ENCODE data around the gene COL9A3. TPM values are rescaled to one million over a fixed set of nuclear protein-coding genes. Genes with fewer than 3 reads are reported as not detected.
"Not testable (repeated sequence)": the region's sequence is repeated elsewhere in the genome, so short reads cannot be mapped to it uniquely, and the experiment has no call there.

The COL9A3 gene
- total RNA-seq, 1 donor: 0.43 TPM

DNA sequence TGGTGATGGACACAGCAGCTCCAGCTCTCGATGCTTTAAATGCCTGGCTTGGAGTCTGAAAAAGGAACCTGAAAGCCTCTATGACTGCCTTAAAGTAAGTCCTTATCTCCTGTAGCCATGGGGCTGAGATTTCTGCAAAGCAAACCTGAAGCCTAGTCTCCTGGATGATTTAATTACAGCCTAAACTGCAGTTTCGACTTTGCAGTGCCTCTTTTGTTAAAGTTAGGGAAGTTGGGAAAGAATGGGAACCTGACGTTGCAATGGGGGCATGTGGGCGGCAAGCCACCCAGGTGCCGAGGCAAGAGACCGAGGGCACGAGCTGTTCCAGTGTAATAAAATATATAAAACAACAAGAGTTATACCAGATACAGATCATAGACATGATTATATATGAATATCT lies 56.4 kb downstream of the COL9A3 start:
- TF ChIP-seq, protein P1, sequence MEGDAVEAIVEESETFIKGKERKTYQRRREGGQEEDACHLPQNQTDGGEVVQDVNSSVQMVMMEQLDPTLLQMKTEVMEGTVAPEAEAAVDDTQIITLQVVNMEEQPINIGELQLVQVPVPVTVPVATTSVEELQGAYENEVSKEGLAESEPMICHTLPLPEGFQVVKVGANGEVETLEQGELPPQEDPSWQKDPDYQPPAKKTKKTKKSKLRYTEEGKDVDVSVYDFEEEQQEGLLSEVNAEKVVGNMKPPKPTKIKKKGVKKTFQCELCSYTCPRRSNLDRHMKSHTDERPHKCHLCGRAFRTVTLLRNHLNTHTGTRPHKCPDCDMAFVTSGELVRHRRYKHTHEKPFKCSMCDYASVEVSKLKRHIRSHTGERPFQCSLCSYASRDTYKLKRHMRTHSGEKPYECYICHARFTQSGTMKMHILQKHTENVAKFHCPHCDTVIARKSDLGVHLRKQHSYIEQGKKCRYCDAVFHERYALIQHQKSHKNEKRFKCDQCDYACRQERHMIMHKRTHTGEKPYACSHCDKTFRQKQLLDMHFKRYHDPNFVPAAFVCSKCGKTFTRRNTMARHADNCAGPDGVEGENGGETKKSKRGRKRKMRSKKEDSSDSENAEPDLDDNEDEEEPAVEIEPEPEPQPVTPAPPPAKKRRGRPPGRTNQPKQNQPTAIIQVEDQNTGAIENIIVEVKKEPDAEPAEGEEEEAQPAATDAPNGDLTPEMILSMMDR (IDR thresholded peaks at IDR 0.05; ENCODE audit: insufficient read depth, low read depth, low read length): no peak
- DNase-seq (ENCODE audit: low read depth): no peak
- H3K4me3 ChIP-seq (ENCODE audit: low read depth, low read length): no peak overlapping the region

DNA sequence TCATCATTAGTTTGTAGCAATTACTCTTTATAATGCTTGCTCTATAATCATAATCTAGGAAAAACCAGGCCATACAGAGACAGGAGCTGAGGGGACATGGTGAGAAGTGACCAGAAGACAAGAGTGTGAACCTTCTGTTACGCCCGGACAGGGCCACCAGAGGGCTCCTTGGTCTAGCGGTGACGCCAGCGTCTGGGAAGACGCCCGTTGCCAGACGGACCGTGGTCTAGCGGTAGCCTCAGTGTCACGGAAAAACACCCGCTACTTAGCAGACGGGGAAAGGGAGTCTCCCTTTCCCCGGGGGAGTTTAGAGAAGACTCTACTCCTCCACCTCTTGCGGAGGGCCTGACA lies 56.8 kb downstream of the COL9A3 start:
- H3K4me3 ChIP-seq (ENCODE audit: low read depth, low read length): not testable (repeated sequence)
- DNase-seq (ENCODE audit: low read depth): peak; percentile 84
- TF ChIP-seq, protein P1 (IDR thresholded peaks at IDR 0.05; ENCODE audit: insufficient read depth, low read depth, low read length): peak; percentile 56

DNA sequence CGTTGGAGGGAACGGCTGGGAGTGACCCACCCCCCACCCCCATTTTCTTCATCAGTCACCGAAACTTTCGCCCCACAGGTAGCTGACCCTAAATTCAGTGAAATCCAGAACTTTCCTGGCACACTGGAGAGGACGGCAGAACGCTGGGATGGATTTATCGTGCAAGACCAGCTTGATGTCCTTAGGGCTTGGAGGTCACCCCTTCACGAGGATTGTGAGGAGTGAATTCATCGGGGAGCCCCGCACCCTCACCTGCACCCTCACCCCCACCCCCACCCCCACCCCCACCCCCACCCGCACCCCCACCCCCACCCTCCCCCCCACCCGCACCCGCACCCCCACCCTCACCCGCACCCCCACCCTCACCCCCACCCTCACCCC lies 58.1 kb downstream of the COL9A3 start:
- TF ChIP-seq, protein P1 (IDR thresholded peaks at IDR 0.05; ENCODE audit: insufficient read depth, low read depth, low read length): no peak

DNA sequence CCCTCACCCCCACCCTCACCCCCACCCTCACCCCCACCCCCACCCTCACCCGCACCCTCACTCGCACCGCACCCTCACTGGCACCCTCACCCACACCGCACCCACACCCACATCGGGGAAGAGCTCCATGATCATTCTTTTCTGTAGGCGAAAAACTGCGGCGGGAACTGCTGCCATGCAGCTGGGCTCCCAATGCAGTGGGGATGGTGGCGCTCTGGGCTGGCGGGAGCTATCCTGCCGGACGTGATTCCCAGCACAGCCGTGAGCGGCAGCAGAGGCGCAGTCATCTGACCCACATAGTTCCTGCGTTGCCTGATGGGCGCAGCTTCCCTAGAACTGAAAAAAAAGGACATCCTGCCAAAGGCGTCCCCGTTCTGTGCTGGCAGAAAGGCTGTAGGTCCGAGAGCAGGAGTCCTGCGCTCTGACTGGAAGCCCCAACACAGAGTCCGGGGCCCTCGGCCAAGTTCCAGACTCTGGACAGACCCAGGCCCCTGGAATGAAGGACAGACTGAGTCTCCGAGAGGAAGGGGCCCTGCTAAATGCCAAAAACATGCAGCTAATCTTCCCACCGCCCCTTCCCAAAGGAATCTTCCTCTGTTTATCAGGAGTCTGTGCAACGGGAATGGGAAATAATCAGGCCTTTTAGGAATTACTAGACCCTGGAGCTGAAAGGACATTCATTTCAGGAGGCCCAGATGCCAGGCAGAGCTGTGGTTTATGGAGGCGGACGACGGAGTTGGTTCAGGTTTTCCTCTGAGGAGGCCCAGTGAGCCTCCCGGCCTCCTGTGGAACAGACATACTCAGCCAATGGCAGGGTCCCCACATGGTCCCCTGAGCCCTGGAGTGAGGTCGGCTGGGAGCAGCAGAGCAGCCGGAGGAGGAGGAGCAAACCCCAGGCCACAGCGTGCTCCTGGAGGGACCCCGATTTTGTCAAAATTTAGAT lies 58.8 kb downstream of the COL9A3 start:
- DNase-seq (ENCODE audit: low read depth): peak; percentile 90
- TF ChIP-seq, protein P1 (IDR thresholded peaks at IDR 0.05; ENCODE audit: insufficient read depth, low read depth, low read length): peak; percentile 40
- H3K4me3 ChIP-seq (ENCODE audit: low read depth, low read length): peak overlapping the region; percentile 40

More for the DNA sequence above, 58.1 kb downstream of the COL9A3 start:
- no peak overlapping the region for H3K4me3 ChIP-seq (ENCODE audit: low read depth, low read length)
- DNase-seq (ENCODE audit: low read depth): no peak

DNA sequence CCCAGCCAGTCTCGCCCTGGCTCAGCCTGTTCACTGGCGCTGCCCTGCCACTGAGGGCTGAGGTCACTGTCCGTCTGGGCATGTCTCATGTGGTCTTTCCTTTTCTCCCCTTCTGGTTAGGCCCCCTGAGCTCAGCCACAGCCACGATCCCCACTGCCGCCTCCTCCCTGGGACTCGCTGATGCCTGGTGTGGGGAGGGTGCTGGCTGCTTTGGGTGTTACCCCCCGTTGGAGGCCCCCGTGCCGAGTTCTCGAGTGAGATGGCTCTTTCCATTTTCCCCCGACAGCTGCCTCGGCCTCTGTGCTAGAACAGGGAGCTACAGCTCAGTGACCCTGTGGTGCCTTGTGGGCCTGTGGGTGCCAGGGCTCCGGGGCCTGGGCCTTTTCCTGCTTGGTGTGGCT lies 59.7 kb downstream of the COL9A3 start:
- no peak for DNase-seq (ENCODE audit: low read depth)
- no peak overlapping the region for H3K4me3 ChIP-seq (ENCODE audit: low read depth, low read length)
- TF ChIP-seq, protein P1 (IDR thresholded peaks at IDR 0.05; ENCODE audit: insufficient read depth, low read depth, low read length): no peak

DNA sequence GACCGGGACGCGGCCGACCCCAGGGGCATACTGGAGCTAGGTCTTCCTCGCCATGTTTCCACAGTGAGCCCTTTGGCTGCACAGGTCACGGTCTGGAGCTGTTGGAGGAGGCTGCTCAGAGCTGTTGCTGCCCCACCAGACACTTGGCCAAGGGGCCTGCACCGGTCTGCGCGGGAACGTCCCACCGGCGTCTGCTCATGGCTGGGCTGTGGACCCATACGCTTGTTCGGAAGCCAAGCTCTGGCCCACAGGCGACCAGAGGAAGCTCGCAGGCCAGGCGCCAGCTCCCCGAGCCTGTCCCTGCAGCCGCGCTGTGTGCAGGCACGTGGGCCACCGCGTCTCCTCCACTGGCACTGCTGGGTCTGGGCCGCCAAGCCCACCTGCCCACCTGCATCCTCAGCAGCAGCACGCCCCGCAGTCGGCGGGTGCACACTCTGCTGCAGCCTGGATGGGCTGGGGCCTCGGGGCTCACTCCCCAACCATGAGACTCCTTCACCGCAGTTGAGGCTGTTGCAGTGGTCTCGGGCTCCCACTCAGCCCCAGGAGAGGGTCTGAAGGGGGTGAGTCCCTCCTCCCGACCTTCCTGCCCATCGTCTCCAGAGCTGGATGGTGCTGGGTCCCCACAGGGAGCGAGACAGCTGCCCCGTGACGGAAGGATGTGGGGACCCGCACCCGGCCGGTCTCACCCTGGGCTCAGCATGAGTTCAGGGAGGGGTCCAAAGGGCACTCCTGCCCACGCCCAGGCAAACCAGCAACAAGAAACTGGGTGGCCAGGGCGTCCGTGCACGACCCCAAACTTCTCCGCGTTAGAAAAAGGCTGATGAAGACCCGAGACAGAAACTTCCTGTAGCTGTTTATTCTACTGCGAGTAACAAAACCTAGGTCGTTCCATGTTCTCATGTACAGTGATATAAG lies 60.3 kb downstream of the COL9A3 start:
- TF ChIP-seq, protein P1 (IDR thresholded peaks at IDR 0.05; ENCODE audit: insufficient read depth, low read depth, low read length): no peak
- DNase-seq (ENCODE audit: low read depth): no peak
- H3K4me3 ChIP-seq (ENCODE audit: low read depth, low read length): no peak overlapping the region
